Panc1 (cell line): ENCODE data around the gene MYO5B. TPM values are rescaled to one million over a fixed set of nuclear protein-coding genes. Genes with fewer than 3 reads are reported as not detected.

Source experiments
- ATAC-seq: fragments of 200-7000 bp; cut with Tn5 transposase; 2 replicates; pipeline ENCODE4 v1.9.1; 2020; ENCODE audit warnings: mild to moderate bottlenecking, moderate library complexity
- BruUV-seq: library from RNA; stranded (reverse); fragments of 400-500 nt; replicated peaks from 2 replicates; lab custom pipeline; 2021; lab: Mats Ljungman, UMichigan
- CTCF ChIA-PET: fragments of 300-600 bp; sonication (Branson Sonifier 250); formaldehyde crosslinking; loops from one replicate; lab custom pipeline; 2022; ENCODE audit warnings: antibody characterized with exemption; lab: Charles Lee
- POLR2A ChIA-PET: fragments of 300-600 bp; sonication (Branson Sonifier 250); formaldehyde crosslinking; loops from one replicate; lab custom pipeline; 2022; ENCODE audit warnings: antibody characterized with exemption; lab: Charles Lee
- DNase-seq: peaks from one replicate; pipeline ENCODE4 v3.0.0-alpha.2; 2010; ENCODE audit warnings: low read depth, low spot score
- H3K27ac ChIP-seq: 2 replicates; pipeline ENCODE4 v1.5.1; 2011; ENCODE audit warnings: mild to moderate bottlenecking, low read length, inconsistent platforms
- H3K27me3 ChIP-seq: fragments of 200-500 bp; sonication (Bioruptor generic); 2 replicates; pipeline ENCODE4 v1.6.0; 2014; ENCODE audit warnings: low read length, inconsistent platforms; ENCODE audit not compliant: control insufficient read depth, insufficient read depth
- H3K36me3 ChIP-seq: fragments of 200-500 bp; sonication (Bioruptor generic); 2 replicates; pipeline ENCODE4 v1.5.1; 2014; ENCODE audit warnings: inconsistent platforms, mild to moderate bottlenecking, low read length, moderate library complexity; ENCODE audit not compliant: control insufficient read depth, insufficient read depth
- H3K4me1 ChIP-seq: 2 replicates; pipeline ENCODE4 v1.5.1; 2011; ENCODE audit warnings: inconsistent platforms, mild to moderate bottlenecking, low read length, moderate library complexity; ENCODE audit not compliant: control insufficient read depth, insufficient read depth
- H3K4me3 ChIP-seq, 2 experiments: 2 replicates each; pipeline ENCODE4 v1.5.1; 2011 to 2012; ENCODE audit warnings: low read depth in 2 of 2, low read length in 2 of 2, mild to moderate bottlenecking in 2 of 2, inconsistent platforms in 1 of 2, moderate library complexity in 1 of 2
- H3K9me3 ChIP-seq: fragments of 200-500 bp; sonication (Bioruptor generic); 2 replicates; pipeline ENCODE4 v1.5.1; 2014; ENCODE audit warnings: low read depth, mild to moderate bottlenecking, inconsistent platforms, low read length, moderate library complexity; ENCODE audit not compliant: control insufficient read depth, insufficient read depth
- CTCF ChIP-seq: fragments of 450-650 bp; IDR thresholded peaks from 2 replicates; pipeline ENCODE4 v1.5.1; 2017; ENCODE audit warnings: mild to moderate bottlenecking
- POLR2AphosphoS5 ChIP-seq: IDR thresholded peaks from 2 replicates; pipeline ENCODE4 v1.6.1; 2012; ENCODE audit warnings: mild to moderate bottlenecking, low read depth, low read length, moderate library complexity
- REST ChIP-seq, 2 experiments: IDR thresholded peaks; 2 replicates each; pipeline ENCODE4 v1.6.1; 2011 to 2012; ENCODE audit warnings: low read depth in 2 of 2, control low read depth in 1 of 2, low read length in 1 of 2, mild to moderate bottlenecking in 1 of 2, moderate library complexity in 1 of 2; ENCODE audit not compliant: insufficient read depth in 1 of 2
- SIN3A ChIP-seq: IDR thresholded peaks from 2 replicates; pipeline ENCODE4 v1.6.1; 2012; ENCODE audit warnings: low read depth, mild to moderate bottlenecking, low read length, moderate library complexity, borderline replicate concordance; ENCODE audit not compliant: insufficient read depth
- TCF7L2 ChIP-seq: IDR thresholded peaks from 2 replicates; pipeline ENCODE4 v1.6.1; 2011; ENCODE audit warnings: mild to moderate bottlenecking, low read depth, low read length, inconsistent platforms
- in situ Hi-C: cut with HindIII; loops from 2 replicates; pipeline ENCODE4 v1.10.0; 2016; ENCODE audit warnings: low sequenced_read_pairs, low pct_unique_long_range_greater_than_20kb
- intact Hi-C: fragments of 100-400 bp; cut with micrococcal nuclease; formaldehyde crosslinking; loops from one replicate; pipeline ENCODE4 v1.10.0; 2022; ENCODE audit not compliant: unreplicated experiment
- total RNA-seq: library from RNA; stranded (reverse); gene quantifications from one replicate; pipeline ENCODE4 v1.2.1, GENCODE V29; 2021; ENCODE audit not compliant: unreplicated experiment

The MYO5B gene
- total RNA-seq, 1 experiment from 2014 or later = 0.31 TPM

DNA sequence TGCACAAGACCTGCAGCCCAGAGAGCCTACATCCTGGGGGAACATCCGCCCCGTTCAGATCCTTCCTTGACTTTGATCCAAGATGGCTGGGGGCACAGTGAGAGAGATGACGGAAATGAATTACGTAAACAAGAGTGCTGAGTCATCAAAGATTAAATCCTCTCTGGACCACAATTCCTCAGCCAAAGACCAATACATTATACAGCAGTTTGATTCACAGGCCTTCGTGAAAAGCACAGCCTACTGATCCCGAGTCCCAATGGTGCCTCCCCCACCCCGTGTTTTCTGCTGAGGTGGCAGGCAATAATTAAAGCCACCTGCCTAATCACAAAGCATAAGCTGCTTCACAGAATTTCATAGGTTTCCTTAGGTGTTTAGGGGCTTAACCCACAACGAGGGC lies 43.0 kb downstream of the MYO5B start:
- no peak for DNase-seq
- no peaks in the 10 kb centered on the region for H3K9me3 ChIP-seq

DNA sequence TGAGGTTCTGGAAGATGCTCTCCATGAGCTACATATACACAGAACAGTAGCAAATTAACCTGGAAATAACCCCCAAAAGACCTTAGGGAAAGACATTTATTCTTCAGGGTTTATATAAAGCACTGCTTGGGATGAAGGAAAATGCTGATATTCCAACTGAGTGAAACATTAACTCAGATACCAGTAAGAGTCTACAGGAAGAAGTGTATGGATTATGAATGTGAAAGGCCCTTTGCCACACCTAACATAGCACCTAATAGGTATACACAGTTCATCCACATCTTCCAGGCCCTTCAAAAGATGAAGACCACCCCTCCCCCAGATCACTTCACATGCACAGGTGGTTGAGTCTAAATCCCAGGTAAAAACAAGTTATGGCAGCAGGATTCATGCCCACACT lies 50.4 kb downstream of the MYO5B start:
- Histone ChIP-seq H3K36me3 (no peaks in the 10 kb centered on the region), H3K9me3 (no peaks in the 10 kb centered on the region), H3K4me1 (no peaks in the 10 kb centered on the region), H3K4me3 (no peak overlapping the region), H3K27me3 (no peaks in the 10 kb centered on the region), H3K27ac (no peak overlapping the region)
- in situ Hi-C loops (no loop called here), intact Hi-C loops (no loop called here)
- ChIA-PET POLR2A (no interaction called here), CTCF (no interaction called here)
- no peak for DNase-seq
- BruUV-seq = no TSS peak
- no peak for ATAC-seq
- TF ChIP-seq CTCF (no peak), SIN3A (no peak), POLR2AphosphoS5 (no peak), TCF7L2 (no peak), REST (IDR thresholded peaks at IDR 0.05; ENCODE audit: insufficient read depth in 1 of 2, low read depth in 2 of 2, low read length in 1 of 2) (no peak)

More for the DNA sequence above, 43.0 kb downstream of the MYO5B start:
- POLR2A ChIA-PET = no interaction called here
- CTCF ChIA-PET = no interaction called here
- no peaks in the 10 kb centered on the region for H3K27me3 ChIP-seq
- H3K4me3 ChIP-seq = no peak overlapping the region
- no peaks in the 10 kb centered on the region for H3K4me1 ChIP-seq
- H3K36me3 ChIP-seq = no peaks in the 10 kb centered on the region
- ATAC-seq = no peak
- no peak overlapping the region for H3K27ac ChIP-seq
- BruUV-seq = no TSS peak
- no peak for TF ChIP-seq POLR2AphosphoS5
- no peak for TF ChIP-seq TCF7L2
- intact Hi-C loops (no loop called here), in situ Hi-C loops (no loop called here)

DNA sequence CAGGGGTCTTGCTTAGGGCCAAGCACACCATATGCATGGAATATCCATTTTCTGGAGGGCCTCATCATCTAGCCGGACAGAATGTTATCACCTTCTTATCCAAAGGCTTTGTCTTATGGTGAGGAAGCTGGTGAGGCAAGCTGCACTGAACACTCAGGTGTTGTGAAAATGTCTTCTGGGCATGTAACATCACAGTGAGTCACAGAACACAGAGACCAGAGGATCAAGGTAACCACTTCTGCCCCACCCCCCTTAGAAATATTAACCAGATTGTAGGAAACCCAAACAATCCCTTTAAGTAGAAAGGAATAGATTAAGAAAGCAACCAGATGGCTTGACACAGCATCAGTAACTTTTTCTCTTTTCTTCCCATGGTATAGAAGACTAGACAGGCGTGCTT lies 51.1 kb downstream of the MYO5B start:
- no TSS peak for BruUV-seq
- no peak for ATAC-seq
- in situ Hi-C loops = no loop called here
- no peak for DNase-seq
- ChIA-PET POLR2A (no interaction called here), CTCF (no interaction called here)
- Histone ChIP-seq H3K36me3 (no peaks in the 10 kb centered on the region), H3K4me1 (no peaks in the 10 kb centered on the region), H3K27me3 (no peaks in the 10 kb centered on the region), H3K27ac (no peak overlapping the region), H3K4me3 (no peak overlapping the region), H3K9me3 (no peaks in the 10 kb centered on the region)
- no peak for TF ChIP-seq SIN3A
- TF ChIP-seq TCF7L2 = no peak
- no peak for TF ChIP-seq POLR2AphosphoS5
- no peak for TF ChIP-seq REST (IDR thresholded peaks at IDR 0.05; ENCODE audit: insufficient read depth in 1 of 2, low read depth in 2 of 2, low read length in 1 of 2)
- no peak for TF ChIP-seq CTCF
- intact Hi-C loops = no loop called here
